Cardiac muscle cell (in vitro differentiated cells and primary cell): ENCODE results near the gene TCF3. TPM values are rescaled to one million over a fixed set of nuclear protein-coding genes. Genes with fewer than 3 reads are reported as not detected.

Source experiments
- DNase-seq, 2 donors: peaks; one replicate each; pipeline versions ENCODE4 v3.0.0 to v3.0.0-alpha.2; 2010 to 2017; ENCODE audit warnings: low read depth in 1 of 2, low spot score in 1 of 2
- H3K27ac ChIP-seq: fragments of 200-600 bp; sonication (generic); 2 replicates; pipeline ENCODE4 v1.5.1; 2016
- H3K27me3 ChIP-seq: fragments of 200-600 bp; sonication (generic); 2 replicates; pipeline ENCODE4 v1.6.0; 2016; ENCODE audit warnings: control low read depth
- H3K36me3 ChIP-seq: fragments of 200-600 bp; sonication (generic); 2 replicates; pipeline ENCODE4 v1.5.1; 2016; ENCODE audit warnings: control low read depth
- H3K4me1 ChIP-seq: fragments of 200-600 bp; sonication (generic); 2 replicates; pipeline ENCODE4 v1.8.1; 2017; ENCODE audit warnings: low read depth, mild to moderate bottlenecking, mixed run types
- H3K4me3 ChIP-seq: fragments of 200-600 bp; sonication (generic); 2 replicates; pipeline ENCODE4 v1.5.1; 2016; ENCODE audit warnings: mild to moderate bottlenecking
- H3K9me3 ChIP-seq: fragments of 200-600 bp; sonication (generic); 2 replicates; pipeline ENCODE4 v1.5.1; 2017; ENCODE audit warnings: low read depth, mild to moderate bottlenecking, control low read depth
- CTCF ChIP-seq: IDR thresholded peaks from 2 replicates; pipeline ENCODE4 v1.5.1; 2012; ENCODE audit warnings: low read depth, mild to moderate bottlenecking, low read length
- polyA plus RNA-seq: library from polyadenylated mRNA; unstranded; fragments of >200 nt; fragmentation: Nextera tagmentation; extraction: Ambion mirVana; gene quantifications from 2 replicates; pipeline ENCODE4 v1.2.1, GENCODE V29; 2016
- total RNA-seq: library from RNA; depleted of rRNA; stranded (reverse); fragments of >200 nt; gene quantifications from 2 replicates; pipeline ENCODE4 v1.2.3, GENCODE V29; 2016

TCF3 gene
- total and polyA plus RNA-seq, 2 experiments from 2014 or later: 110 to 281 TPM

- Histone ChIP-seq H3K9me3 (no peaks in the 10 kb centered on the region), H3K36me3 (peaks cover 8% of the 10 kb centered on the region), H3K4me1 (peaks cover 16% of the 10 kb centered on the region), H3K27me3 (no peaks in the 10 kb centered on the region), H3K4me3 (peak overlapping the region; percentile 90), H3K27ac (peak overlapping the region; percentile 100)
- no peak for TF ChIP-seq CTCF
- DNase-seq: peak; percentile 15 to 32
Measured at GRCh38 chr19:1591421-1592023, 60.9 kb downstream of the TCF3 start.

- Histone ChIP-seq H3K27me3 (no peaks in the 10 kb centered on the region), H3K4me3 (peak overlapping the region; percentile 90), H3K27ac (peak overlapping the region; percentile 100), H3K9me3 (no peaks in the 10 kb centered on the region), H3K4me1 (peaks cover 16% of the 10 kb centered on the region), H3K36me3 (peaks cover 6% of the 10 kb centered on the region)
- DNase-seq: peak; percentile 31 to 59
- peak; percentile 44 for TF ChIP-seq CTCF
Measured at GRCh38 chr19:1590641-1591397, 61.6 kb downstream of the TCF3 start.

GRCh38 chr19:1587872-1588271 lies 64.5 kb downstream of the TCF3 start:
- no peak for TF ChIP-seq CTCF
- H3K36me3 ChIP-seq: peaks cover 5% of the 10 kb centered on the region
- H3K4me3 ChIP-seq: no peak overlapping the region
- H3K27ac ChIP-seq: peak overlapping the region; percentile 7
- H3K27me3 ChIP-seq: no peaks in the 10 kb centered on the region
- no peak for DNase-seq
- peaks cover 12% of the 10 kb centered on the region for H3K4me1 ChIP-seq
- H3K9me3 ChIP-seq: no peaks in the 10 kb centered on the region

GRCh38 chr19:1585243-1585580 lies 67.2 kb downstream of the TCF3 start:
- Histone ChIP-seq H3K36me3 (peaks cover 26% of the 10 kb centered on the region), H3K4me1 (no peaks in the 10 kb centered on the region), H3K4me3 (no peak overlapping the region), H3K9me3 (no peaks in the 10 kb centered on the region), H3K27me3 (no peaks in the 10 kb centered on the region), H3K27ac (no peak overlapping the region)
- TF ChIP-seq CTCF: no peak
- no peak for DNase-seq

- Histone ChIP-seq H3K4me1 (no peaks in the 10 kb centered on the region), H3K27me3 (no peaks in the 10 kb centered on the region), H3K9me3 (no peaks in the 10 kb centered on the region), H3K36me3 (peaks cover 28% of the 10 kb centered on the region), H3K27ac (no peak overlapping the region), H3K4me3 (no peak overlapping the region)
- no peak for TF ChIP-seq CTCF
- no peak for DNase-seq
Measured at GRCh38 chr19:1584500-1585242, 67.7 kb downstream of the TCF3 start.
